ENCODE results near the gene PDXP. TPM values are rescaled to one million over a fixed set of nuclear protein-coding genes. Genes with fewer than 3 reads are reported as not detected.

Gene PDXP
- total and polyA plus RNA-seq, 9 of the 15 experiments (the other 6 are each of a cell fraction or from before 2014, with no cell fraction given) = 7.9 to 54.2 (median 38.8) TPM

DNA sequence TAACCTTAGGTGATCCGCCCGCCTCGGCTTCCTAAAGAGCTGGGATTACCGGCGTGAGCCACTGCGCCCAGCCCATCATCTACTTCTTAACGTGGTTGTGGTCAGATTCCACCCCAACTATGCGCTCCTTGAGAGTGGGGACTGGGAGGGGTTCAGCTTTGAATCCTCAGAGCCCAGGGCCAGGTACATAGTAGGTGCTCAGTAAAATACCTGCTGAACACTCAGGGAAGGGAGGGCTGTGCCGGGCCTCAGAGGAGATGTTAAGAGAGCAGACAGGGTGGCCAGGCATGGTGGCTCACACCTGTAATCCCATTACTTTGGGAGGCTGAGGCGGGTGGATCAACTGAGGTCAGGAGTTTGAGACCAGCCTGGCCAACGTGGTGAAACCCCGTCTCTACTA is 15.7 kb downstream of the PDXP start:
- H3K27ac ChIP-seq (ENCODE audit: extremely low read depth, low read depth, low read length) = peak overlapping the region; percentile 74; the same call in 2 of the 3 replicates
- peaks cover 5% of the 10 kb centered on the region; the same call in 1 of the 3 replicates for H3K36me3 ChIP-seq (ENCODE audit: control insufficient read depth, insufficient read depth, low read length)
- no peaks in the 10 kb centered on the region for H4K20me1 ChIP-seq (replicated peaks; ENCODE audit: control insufficient read depth, insufficient read depth, low read length)
- no peaks in the 10 kb centered on the region for H3K9me3 ChIP-seq (replicated peaks; ENCODE audit: control insufficient read depth, insufficient read depth, low read depth, low read length)
- in situ Hi-C loops (cut with MboI) (no loop called here), intact Hi-C loops (cut with micrococcal nuclease) (no loop called here)
- H3K79me2 ChIP-seq (ENCODE audit: control insufficient read depth, insufficient read depth, low read length) = peaks cover 23% of the 10 kb centered on the region
- no peak for DNase-seq (ENCODE audit: extremely low read depth in 1 of 4, low spot score in 3 of 4)
- H3K9me1 ChIP-seq (ENCODE audit: control insufficient read depth, insufficient read depth, low read length) = no peaks in the 10 kb centered on the region
- POLR2A ChIA-PET = interaction anchor here (1.2 to 2.1 kb wide), 2 partner anchors 13 to 15 kb away, joined by 3 to 10 read pairs; no protein-coding TSS in a partner anchor
- CTCF ChIA-PET (ENCODE audit: low intra/inter-chr PET ratio) = no interaction called here
- no peak for FAIRE-seq
- no peak for ATAC-seq
- no peak overlapping the region for H2AFZ ChIP-seq (ENCODE audit: low read depth, low read length)
- H3K4me3 ChIP-seq = no peak overlapping the region
- 0 out of 2 replicates have a peak overlapping the region, but pooled peaks have one; percentile 37 for H3K4me2 ChIP-seq (ENCODE audit: insufficient read depth, low read length)
- BruUV-seq (replicated peaks) = no TSS peak
- H3K4me1 ChIP-seq (replicated peaks in 1 of 2; ENCODE audit: control insufficient read depth in 2 of 2, insufficient read depth in 2 of 2, low read length in 2 of 2) = peaks cover 2 to 57% of the 10 kb centered on the region in 2 experiments; a peak in 3 of 5 replicates
- H3K27me3 ChIP-seq (ENCODE audit: control insufficient read depth in 2 of 2, insufficient read depth in 2 of 2, low read length in 2 of 2) = no peaks in the 10 kb centered on the region
- 77% methylated on average over 8 of the region's 12 CpGs for WGBS (ENCODE audit: insufficient coverage, low coverage, missing lambda C conversion rate)
- peak overlapping the region in 1 of 2 experiments; percentile 68; a peak in 2 of 4 replicates for H3K9ac ChIP-seq (ENCODE audit: insufficient read depth in 1 of 2, low read depth in 2 of 2, low read length in 2 of 2)
- TF ChIP-seq MCM7 (IDR thresholded peaks at IDR 0.05) (no peak), TSC22D4 (tag; IDR thresholded peaks at IDR 0.05) (no peak), NFIX (CRISPR knock-in tag; IDR thresholded peaks at IDR 0.05; ENCODE audit: low read depth) (no peak), KDM2B (CRISPR knock-in tag; IDR thresholded peaks at IDR 0.05) (no peak), BCOR (IDR thresholded peaks at IDR 0.05) (peak; percentile 51; the same call in 1 of the 2 replicates), KLF10 (CRISPR knock-in tag; IDR thresholded peaks at IDR 0.05) (no peak), BCL6 (CRISPR knock-in tag; IDR thresholded peaks at IDR 0.05) (no peak), ZNF354B (CRISPR knock-in tag; IDR thresholded peaks at IDR 0.05) (no peak), SAP30 (IDR thresholded peaks at IDR 0.05; ENCODE audit: borderline replicate concordance, insufficient read depth, low read depth, low read length, poor library complexity, severe bottlenecking) (no peak), ZKSCAN1 (IDR thresholded peaks at IDR 0.05; ENCODE audit: low read depth, low read length) (0 out of 2 replicates have a peak, but pooled peaks have one; percentile 40)
- TF ChIP-seq, protein P1, sequence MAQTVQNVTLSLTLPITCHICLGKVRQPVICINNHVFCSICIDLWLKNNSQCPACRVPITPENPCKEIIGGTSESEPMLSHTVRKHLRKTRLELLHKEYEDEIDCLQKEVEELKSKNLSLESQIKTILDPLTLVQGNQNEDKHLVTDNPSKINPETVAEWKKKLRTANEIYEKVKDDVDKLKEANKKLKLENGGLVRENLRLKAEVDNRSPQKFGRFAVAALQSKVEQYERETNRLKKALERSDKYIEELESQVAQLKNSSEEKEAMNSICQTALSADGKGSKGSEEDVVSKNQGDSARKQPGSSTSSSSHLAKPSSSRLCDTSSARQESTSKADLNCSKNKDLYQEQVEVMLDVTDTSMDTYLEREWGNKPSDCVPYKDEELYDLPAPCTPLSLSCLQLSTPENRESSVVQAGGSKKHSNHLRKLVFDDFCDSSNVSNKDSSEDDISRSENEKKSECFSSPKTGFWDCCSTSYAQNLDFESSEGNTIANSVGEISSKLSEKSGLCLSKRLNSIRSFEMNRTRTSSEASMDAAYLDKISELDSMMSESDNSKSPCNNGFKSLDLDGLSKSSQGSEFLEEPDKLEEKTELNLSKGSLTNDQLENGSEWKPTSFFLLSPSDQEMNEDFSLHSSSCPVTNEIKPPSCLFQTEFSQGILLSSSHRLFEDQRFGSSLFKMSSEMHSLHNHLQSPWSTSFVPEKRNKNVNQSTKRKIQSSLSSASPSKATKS (CRISPR knock-in tag; IDR thresholded peaks at IDR 0.05) = no peak
- TF ChIP-seq, protein P2, sequence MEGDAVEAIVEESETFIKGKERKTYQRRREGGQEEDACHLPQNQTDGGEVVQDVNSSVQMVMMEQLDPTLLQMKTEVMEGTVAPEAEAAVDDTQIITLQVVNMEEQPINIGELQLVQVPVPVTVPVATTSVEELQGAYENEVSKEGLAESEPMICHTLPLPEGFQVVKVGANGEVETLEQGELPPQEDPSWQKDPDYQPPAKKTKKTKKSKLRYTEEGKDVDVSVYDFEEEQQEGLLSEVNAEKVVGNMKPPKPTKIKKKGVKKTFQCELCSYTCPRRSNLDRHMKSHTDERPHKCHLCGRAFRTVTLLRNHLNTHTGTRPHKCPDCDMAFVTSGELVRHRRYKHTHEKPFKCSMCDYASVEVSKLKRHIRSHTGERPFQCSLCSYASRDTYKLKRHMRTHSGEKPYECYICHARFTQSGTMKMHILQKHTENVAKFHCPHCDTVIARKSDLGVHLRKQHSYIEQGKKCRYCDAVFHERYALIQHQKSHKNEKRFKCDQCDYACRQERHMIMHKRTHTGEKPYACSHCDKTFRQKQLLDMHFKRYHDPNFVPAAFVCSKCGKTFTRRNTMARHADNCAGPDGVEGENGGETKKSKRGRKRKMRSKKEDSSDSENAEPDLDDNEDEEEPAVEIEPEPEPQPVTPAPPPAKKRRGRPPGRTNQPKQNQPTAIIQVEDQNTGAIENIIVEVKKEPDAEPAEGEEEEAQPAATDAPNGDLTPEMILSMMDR (IDR thresholded peaks at IDR 0.05 in 2 of 3, conservative IDR thresholded peaks at IDR 0.05 in 1 of 3; ENCODE audit: insufficient read depth in 2 of 3, low read depth in 1 of 3, low read length in 3 of 3) = no peak
- TF ChIP-seq, protein P3, sequence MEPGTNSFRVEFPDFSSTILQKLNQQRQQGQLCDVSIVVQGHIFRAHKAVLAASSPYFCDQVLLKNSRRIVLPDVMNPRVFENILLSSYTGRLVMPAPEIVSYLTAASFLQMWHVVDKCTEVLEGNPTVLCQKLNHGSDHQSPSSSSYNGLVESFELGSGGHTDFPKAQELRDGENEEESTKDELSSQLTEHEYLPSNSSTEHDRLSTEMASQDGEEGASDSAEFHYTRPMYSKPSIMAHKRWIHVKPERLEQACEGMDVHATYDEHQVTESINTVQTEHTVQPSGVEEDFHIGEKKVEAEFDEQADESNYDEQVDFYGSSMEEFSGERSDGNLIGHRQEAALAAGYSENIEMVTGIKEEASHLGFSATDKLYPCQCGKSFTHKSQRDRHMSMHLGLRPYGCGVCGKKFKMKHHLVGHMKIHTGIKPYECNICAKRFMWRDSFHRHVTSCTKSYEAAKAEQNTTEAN (CRISPR knock-in tag; IDR thresholded peaks at IDR 0.05) = no peak
- TF ChIP-seq, protein P4, sequence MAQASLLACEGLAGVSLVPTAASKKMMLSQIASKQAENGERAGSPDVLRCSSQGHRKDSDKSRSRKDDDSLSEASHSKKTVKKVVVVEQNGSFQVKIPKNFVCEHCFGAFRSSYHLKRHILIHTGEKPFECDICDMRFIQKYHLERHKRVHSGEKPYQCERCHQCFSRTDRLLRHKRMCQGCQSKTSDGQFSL (CRISPR knock-in tag; IDR thresholded peaks at IDR 0.05) = no peak
- TF ChIP-seq, protein P4 (tag; IDR thresholded peaks at IDR 0.05) = no peak
